GM10266 (cell line): ENCODE measurements around the gene NDUFB6.
"Not testable (repeated sequence)": the region's sequence is repeated elsewhere in the genome, so short reads cannot be mapped to it uniquely, and the experiment has no call there.

ENCODE experiments used
- DNase-seq: peaks from one replicate; pipeline ENCODE4 v3.0.0; 2012; ENCODE audit errors: extremely low spot score
- CTCF ChIP-seq: IDR thresholded peaks from 2 replicates; pipeline ENCODE4 v1.5.1; 2012; ENCODE audit warnings: mild to moderate bottlenecking, low read depth; ENCODE audit not compliant: control insufficient read depth, insufficient read depth; ENCODE audit errors: missing control alignments

The NDUFB6 gene

GRCh38 chr9:32526707-32527048 is 46.3 kb downstream of the NDUFB6 start:
- no peak for TF ChIP-seq CTCF

GRCh38 chr9:32526041-32526706 is 46.8 kb downstream of the NDUFB6 start, which contains the start of gene RIGI:
Gene RIGI (minus strand): TSS chr9:32526196. CDS start chr9:32526166, 30 bp downstream.
- TF ChIP-seq CTCF = peak; percentile 40
- peak; percentile 38 for DNase-seq

More at GRCh38 chr9:32526707-32527048, 46.3 kb downstream of the NDUFB6 start:
- no peak for DNase-seq

- no peak for DNase-seq
- no peak for TF ChIP-seq CTCF
These were observed 47.3 kb downstream of the NDUFB6 start for GRCh38 chr9:32525709-32526030.

GRCh38 chr9:32524892-32525708 is 47.9 kb downstream of the NDUFB6 start:
- TF ChIP-seq CTCF = no peak
- DNase-seq = no peak

- not testable (repeated sequence) for DNase-seq
These were observed 48.4 kb downstream of the NDUFB6 start for GRCh38 chr9:32524558-32524891.

GRCh38 chr9:32523910-32524309 is 49.0 kb downstream of the NDUFB6 start:
- TF ChIP-seq CTCF = no peak
- no peak for DNase-seq

- no peak for DNase-seq
- no peak for TF ChIP-seq CTCF
These were observed 54.7 kb downstream of the NDUFB6 start for GRCh38 chr9:32518276-32518675.
